ENCODE results near the gene CFAP52. TPM values are rescaled to one million over a fixed set of nuclear protein-coding genes. Genes with fewer than 3 reads are reported as not detected.

The CFAP52 gene
- total and polyA plus RNA-seq, 2 of the 13 experiments (the other 11 are each of a cell fraction or from before 2014, with no cell fraction given): not detected

- TF ChIP-seq ZNF800 (CRISPR knock-in tag; IDR thresholded peaks at IDR 0.05) (no peak), SP4 (CRISPR knock-in tag; IDR thresholded peaks at IDR 0.05) (no peak), ZNF441 (CRISPR knock-in tag; IDR thresholded peaks at IDR 0.05; ENCODE audit: borderline replicate concordance) (no peak), MBD4 (IDR thresholded peaks at IDR 0.05; ENCODE audit: borderline replicate concordance, low read length) (no peak), KMT2B (CRISPR knock-in tag; IDR thresholded peaks at IDR 0.05) (no peak), KLF9 (CRISPR knock-in tag; IDR thresholded peaks at IDR 0.05; ENCODE audit: low read depth) (0 out of 2 replicates have a peak, but pooled peaks have one; percentile 43), GATAD2A (CRISPR knock-in tag; IDR thresholded peaks at IDR 0.05) (0 out of 2 replicates have a peak, but pooled peaks have one; percentile 5), PITX1 (CRISPR knock-in tag; IDR thresholded peaks at IDR 0.05) (0 out of 2 replicates have a peak, but pooled peaks have one; percentile 16), BCL3 (CRISPR knock-in tag; IDR thresholded peaks at IDR 0.05) (0 out of 2 replicates have a peak, but pooled peaks have one; percentile 20), ZNF3 (CRISPR knock-in tag; IDR thresholded peaks at IDR 0.05) (no peak), PHF8 (CRISPR knock-in tag; IDR thresholded peaks at IDR 0.05) (peak; percentile 52), ZNF329 (CRISPR knock-in tag; IDR thresholded peaks at IDR 0.05; ENCODE audit: low read depth) (no peak), ONECUT2 (CRISPR knock-in tag; IDR thresholded peaks at IDR 0.05) (no peak), ZBTB33 (CRISPR knock-in tag; IDR thresholded peaks at IDR 0.05) (no peak), HNF1B (CRISPR knock-in tag; IDR thresholded peaks at IDR 0.05) (0 out of 2 replicates have a peak, but pooled peaks have one; percentile 9), SCMH1 (CRISPR knock-in tag; IDR thresholded peaks at IDR 0.05; ENCODE audit: borderline replicate concordance) (no peak), ZNF225 (CRISPR knock-in tag; IDR thresholded peaks at IDR 0.05) (peak; percentile 58; the same call in 1 of the 2 replicates), REPIN1 (CRISPR knock-in tag; IDR thresholded peaks at IDR 0.05; ENCODE audit: borderline replicate concordance, low read depth) (peak; percentile 8; the same call in 1 of the 2 replicates), ZNF501 (CRISPR knock-in tag; IDR thresholded peaks at IDR 0.05) (0 out of 2 replicates have a peak, but pooled peaks have one; percentile 39), KDM5A (IDR thresholded peaks at IDR 0.05; ENCODE audit: borderline replicate concordance, low read length) (no peak), ATF7 (IDR thresholded peaks at IDR 0.05) (no peak), ATF7 (CRISPR knock-in tag; IDR thresholded peaks at IDR 0.05) (no peak), TEAD3 (CRISPR knock-in tag; optimal IDR thresholded peaks at IDR 0.05; ENCODE audit: borderline replicate concordance) (peak; percentile 2)
Measured at GRCh38 chr17:9644910-9645751, 68.7 kb downstream of the CFAP52 start, which contains the start of gene USP43 (continued).
